Measurements from ENCODE around the gene HAGHL. TPM values are rescaled to one million over a fixed set of nuclear protein-coding genes. Genes with fewer than 3 reads are reported as not detected.

HAGHL gene
- total RNA-seq, 1 donor from 2014 or later, result 8.9 TPM

GRCh38 chr16:766820-767640, 40.1 kb downstream of the HAGHL start:
- ATAC-seq (no peak), DNase-seq (no peak)
- Histone ChIP-seq H3K27ac (no peak overlapping the region), H3K9me3 (no peaks in the 10 kb centered on the region), H3K36me3 (no peaks in the 10 kb centered on the region), H3K4me3 (no peak overlapping the region), H3K27me3 (no peaks in the 10 kb centered on the region), H3K4me1 (no peaks in the 10 kb centered on the region)
- intact Hi-C loops (cut with DNase I), result no loop called here
- no peak for TF ChIP-seq CTCF (IDR thresholded peaks at IDR 0.05)

- no peak for DNase-seq
- Histone ChIP-seq H3K4me1 (no peaks in the 10 kb centered on the region), H3K4me3 (no peak overlapping the region), H3K27ac (no peak overlapping the region), H3K27me3 (no peaks in the 10 kb centered on the region), H3K36me3 (no peaks in the 10 kb centered on the region), H3K9me3 (no peaks in the 10 kb centered on the region)
- no peak for ATAC-seq
- TF ChIP-seq CTCF (IDR thresholded peaks at IDR 0.05), result no peak
- intact Hi-C loops (cut with DNase I), result no loop called here
Observed at GRCh38 chr16:767743-768235, 40.9 kb downstream of the HAGHL start.

- H3K36me3 ChIP-seq, result no peaks in the 10 kb centered on the region
- ATAC-seq, result no peak
Observed at GRCh38 chr16:768428-768827, 41.5 kb downstream of the HAGHL start.

GRCh38 chr16:769184-769784, 42.4 kb downstream of the HAGHL start:
- ATAC-seq (no peak), DNase-seq (no peak)
- Histone ChIP-seq H3K4me3 (no peak overlapping the region), H3K27ac (no peak overlapping the region), H3K36me3 (no peaks in the 10 kb centered on the region), H3K9me3 (no peaks in the 10 kb centered on the region), H3K27me3 (no peaks in the 10 kb centered on the region), H3K4me1 (no peaks in the 10 kb centered on the region)
- TF ChIP-seq CTCF (IDR thresholded peaks at IDR 0.05), result no peak
- intact Hi-C loops (cut with DNase I), result no loop called here

More at GRCh38 chr16:768428-768827, 41.5 kb downstream of the HAGHL start:
- H3K27ac ChIP-seq, result no peak overlapping the region
- TF ChIP-seq CTCF (IDR thresholded peaks at IDR 0.05), result no peak
- H3K9me3 ChIP-seq, result no peaks in the 10 kb centered on the region
- no peak overlapping the region for H3K4me3 ChIP-seq
- intact Hi-C loops (cut with DNase I), result no loop called here
- H3K4me1 ChIP-seq, result no peaks in the 10 kb centered on the region
- DNase-seq, result no peak
- no peaks in the 10 kb centered on the region for H3K27me3 ChIP-seq

- no peaks in the 10 kb centered on the region for H3K36me3 ChIP-seq
- TF ChIP-seq CTCF (IDR thresholded peaks at IDR 0.05), result no peak
- DNase-seq (no peak), ATAC-seq (no peak)
- H3K4me1 ChIP-seq, result no peaks in the 10 kb centered on the region
- H3K27me3 ChIP-seq, result no peaks in the 10 kb centered on the region
- H3K9me3 ChIP-seq, result no peaks in the 10 kb centered on the region
- intact Hi-C loops (cut with DNase I), result no loop called here
- H3K27ac ChIP-seq, result no peak overlapping the region
- H3K4me3 ChIP-seq, result no peak overlapping the region
Observed at GRCh38 chr16:769934-770333, 43.0 kb downstream of the HAGHL start.

Data from upper lobe of right lung (tissue), 1 donor.